HG03139 (cell line): ENCODE measurements around the gene MAGEA6.
A peak's percentile ranks its signal among the peaks of the same experiment; 100 is the strongest.
"Not testable (repeated sequence)": the region's sequence is repeated elsewhere in the genome, so short reads cannot be mapped to it uniquely, and the experiment has no call there.

ENCODE experiments used
- ATAC-seq: cut with Tn5 transposase; IDR thresholded peaks from one replicate; pipeline ENCODE4 v1.9.1; 2021; ENCODE audit not compliant: unreplicated experiment

The MAGEA6 gene

GRCh38 chrX:152769549-152770289, at the start of gene MAGEA6:
Gene MAGEA6, minus strand, starts transcription at chrX:152769689. Its CDS starts 2,039 bp downstream, at chrX:152767650.
- not testable (repeated sequence) for ATAC-seq

- ATAC-seq = no peak
Measured at GRCh38 chrX:152819266-152819665, 49.8 kb upstream of the MAGEA6 start.

GRCh38 chrX:152818356-152818755, 48.9 kb upstream of the MAGEA6 start:
- ATAC-seq = no peak

- ATAC-seq = no peak
Measured at GRCh38 chrX:152817078-152817764, 47.7 kb upstream of the MAGEA6 start.

- ATAC-seq = no peak
Measured at GRCh38 chrX:152814048-152814447, 44.6 kb upstream of the MAGEA6 start.

- ATAC-seq = no peak
Measured at GRCh38 chrX:152813206-152813605, 43.7 kb upstream of the MAGEA6 start.

GRCh38 chrX:152810403-152810802, 40.9 kb upstream of the MAGEA6 start:
- ATAC-seq = no peak

GRCh38 chrX:152806035-152806434, 36.5 kb upstream of the MAGEA6 start:
- ATAC-seq = no peak

- ATAC-seq = no peak
Measured at GRCh38 chrX:152798945-152799344, 29.5 kb upstream of the MAGEA6 start.

- ATAC-seq = peak; percentile 84
Measured at GRCh38 chrX:152787062-152787461, 17.6 kb upstream of the MAGEA6 start.

- ATAC-seq = not testable (repeated sequence)
Measured at GRCh38 chrX:152766562-152766961, 2.9 kb downstream of the MAGEA6 start.

- ATAC-seq = not testable (repeated sequence)
Measured at GRCh38 chrX:152761582-152761981, 7.9 kb downstream of the MAGEA6 start.

- not testable (repeated sequence) for ATAC-seq
Measured at GRCh38 chrX:152759544-152759943, 9.9 kb downstream of the MAGEA6 start.

GRCh38 chrX:152758918-152759317, 10.6 kb downstream of the MAGEA6 start, which contains the start of gene CSAG3:
Gene CSAG3, plus strand, starts transcription at chrX:152759218.
- ATAC-seq = not testable (repeated sequence)

- not testable (repeated sequence) for ATAC-seq
Measured at GRCh38 chrX:152754871-152755270, 14.6 kb downstream of the MAGEA6 start.

GRCh38 chrX:152753686-152754650, 15.5 kb downstream of the MAGEA6 start, which contains the start of gene MAGEA2:
Gene MAGEA2, minus strand, starts transcription at chrX:152753842. Its CDS starts 2,479 bp downstream, at chrX:152751363.
- not testable (repeated sequence) for ATAC-seq

GRCh38 chrX:152738560-152738959, 30.9 kb downstream of the MAGEA6 start:
- no peak for ATAC-seq

- ATAC-seq = not testable (repeated sequence)
Measured at GRCh38 chrX:152736528-152736927, 33.0 kb downstream of the MAGEA6 start.

- no peak for ATAC-seq
Measured at GRCh38 chrX:152735860-152736511, 33.5 kb downstream of the MAGEA6 start.

- ATAC-seq = no peak
Measured at GRCh38 chrX:152735101-152735500, 34.4 kb downstream of the MAGEA6 start.
